Loucy (cell line): ENCODE measurements around the gene ZNF774.

Source experiments
- H2AFZ ChIP-seq: fragments of 200-600 bp; sonication (generic); 2 replicates; pipeline ENCODE4 v1.6.0; 2016; ENCODE audit warnings: antibody characterized with exemption, mild to moderate bottlenecking, low read length, moderate library complexity
- H3F3A ChIP-seq: fragments of 200-600 bp; 2 replicates; pipeline ENCODE4 v1.6.0; 2016; ENCODE audit warnings: antibody characterized with exemption, low read depth, mild to moderate bottlenecking
- H3K27me3 ChIP-seq: fragments of 200-600 bp; sonication (generic); 2 replicates; pipeline ENCODE4 v1.6.1; 2014; ENCODE audit warnings: low read length, mild to moderate bottlenecking; ENCODE audit not compliant: insufficient read depth, poor library complexity, severe bottlenecking
- H3K36me3 ChIP-seq: fragments of 200-600 bp; sonication (generic); 2 replicates; pipeline ENCODE4 v1.6.1; 2016; ENCODE audit warnings: low read length; ENCODE audit not compliant: insufficient read depth
- H3K4me1 ChIP-seq: fragments of 200-600 bp; sonication (generic); 2 replicates; pipeline ENCODE4 v1.5.1; 2014; ENCODE audit warnings: low read length, mild to moderate bottlenecking; ENCODE audit not compliant: insufficient read depth, poor library complexity, severe bottlenecking
- H3K4me2 ChIP-seq: fragments of 200-600 bp; sonication (generic); 2 replicates; pipeline ENCODE4 v1.6.0; 2014; ENCODE audit warnings: antibody characterized with exemption, low read length, low read depth, mild to moderate bottlenecking; ENCODE audit not compliant: poor library complexity, severe bottlenecking
- H3K4me3 ChIP-seq: fragments of 200-600 bp; sonication (generic); 2 replicates; pipeline ENCODE4 v1.5.1; 2014; ENCODE audit warnings: low read length, mild to moderate bottlenecking, mixed read lengths; ENCODE audit not compliant: poor library complexity, severe bottlenecking
- H3K79me2 ChIP-seq: fragments of 200-600 bp; sonication (generic); 2 replicates; pipeline ENCODE4 v1.6.1; 2014; ENCODE audit warnings: low read length; ENCODE audit not compliant: insufficient read depth
- H3K9ac ChIP-seq: fragments of 200-600 bp; sonication (generic); 2 replicates; pipeline ENCODE4 v1.6.0; 2014; ENCODE audit warnings: mild to moderate bottlenecking, low read depth, low read length, moderate library complexity; ENCODE audit not compliant: poor library complexity, severe bottlenecking
- H3K9me2 ChIP-seq: fragments of 200-600 bp; sonication (generic); replicated peaks from 2 replicates; pipeline ENCODE4 v1.6.1; 2016; ENCODE audit warnings: low read depth, low read length, mixed read lengths
- H3K9me3 ChIP-seq: fragments of 200-600 bp; sonication (generic); 2 replicates; pipeline ENCODE4 v1.6.1; 2014; ENCODE audit warnings: mild to moderate bottlenecking, antibody characterized with exemption, low read length, low read depth; ENCODE audit not compliant: insufficient read depth
- H4K20me1 ChIP-seq: fragments of 200-600 bp; sonication (generic); 2 replicates; pipeline ENCODE4 v1.6.0; 2014; ENCODE audit warnings: antibody characterized with exemption, low read length, mild to moderate bottlenecking; ENCODE audit not compliant: insufficient read depth, poor library complexity, severe bottlenecking
- EZH2phosphoT487 ChIP-seq: fragments of 200-600 bp; IDR thresholded peaks from 2 replicates; pipeline ENCODE4 v1.6.1; 2018; ENCODE audit warnings: antibody characterized with exemption, mild to moderate bottlenecking, moderate library complexity, borderline replicate concordance
- TF ChIP-seq, protein P1 (sequence below): fragments of 200-600 bp; sonication (generic); conservative IDR thresholded peaks from 2 replicates; pipeline ENCODE4 v1.5.1; 2014; ENCODE audit warnings: mild to moderate bottlenecking, antibody characterized with exemption, low read length

Gene ZNF774

DNA sequence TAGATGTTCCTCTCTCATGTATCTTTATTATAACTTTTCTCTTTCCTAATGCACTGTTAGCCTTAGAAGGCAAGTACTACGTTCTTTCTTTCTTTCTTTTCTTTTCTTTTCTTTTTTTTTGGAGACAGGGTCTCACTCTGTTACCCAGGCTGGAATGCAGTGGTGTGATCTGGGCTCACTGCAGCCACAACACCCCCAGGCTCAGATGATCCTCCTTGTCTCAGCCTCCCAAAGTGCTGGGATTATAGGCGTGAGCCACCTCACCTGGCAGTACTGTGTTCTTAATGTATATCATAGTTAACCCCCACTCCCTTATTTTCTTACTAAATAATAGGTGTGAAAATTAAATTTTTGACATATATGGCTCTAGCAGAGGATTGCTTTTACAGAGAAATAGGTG lies 59.1 kb downstream of the ZNF774 start:
- Histone ChIP-seq H4K20me1 (peaks cover 20% of the 10 kb centered on the region), H3K27me3 (no peaks in the 10 kb centered on the region), H2AFZ (no peak overlapping the region), H3F3A (peaks cover 9% of the 10 kb centered on the region; the same call in 1 of the 2 replicates), H3K79me2 (peaks cover 69% of the 10 kb centered on the region), H3K36me3 (no peaks in the 10 kb centered on the region), H3K4me1 (peaks cover 39% of the 10 kb centered on the region), H3K4me2 (no peak overlapping the region), H3K4me3 (no peak overlapping the region), H3K9me2 (no peaks in the 10 kb centered on the region), H3K9ac (no peak overlapping the region), H3K9me3 (no peaks in the 10 kb centered on the region)
- no peak for TF ChIP-seq EZH2phosphoT487
- TF ChIP-seq, protein P1, sequence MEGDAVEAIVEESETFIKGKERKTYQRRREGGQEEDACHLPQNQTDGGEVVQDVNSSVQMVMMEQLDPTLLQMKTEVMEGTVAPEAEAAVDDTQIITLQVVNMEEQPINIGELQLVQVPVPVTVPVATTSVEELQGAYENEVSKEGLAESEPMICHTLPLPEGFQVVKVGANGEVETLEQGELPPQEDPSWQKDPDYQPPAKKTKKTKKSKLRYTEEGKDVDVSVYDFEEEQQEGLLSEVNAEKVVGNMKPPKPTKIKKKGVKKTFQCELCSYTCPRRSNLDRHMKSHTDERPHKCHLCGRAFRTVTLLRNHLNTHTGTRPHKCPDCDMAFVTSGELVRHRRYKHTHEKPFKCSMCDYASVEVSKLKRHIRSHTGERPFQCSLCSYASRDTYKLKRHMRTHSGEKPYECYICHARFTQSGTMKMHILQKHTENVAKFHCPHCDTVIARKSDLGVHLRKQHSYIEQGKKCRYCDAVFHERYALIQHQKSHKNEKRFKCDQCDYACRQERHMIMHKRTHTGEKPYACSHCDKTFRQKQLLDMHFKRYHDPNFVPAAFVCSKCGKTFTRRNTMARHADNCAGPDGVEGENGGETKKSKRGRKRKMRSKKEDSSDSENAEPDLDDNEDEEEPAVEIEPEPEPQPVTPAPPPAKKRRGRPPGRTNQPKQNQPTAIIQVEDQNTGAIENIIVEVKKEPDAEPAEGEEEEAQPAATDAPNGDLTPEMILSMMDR: no peak
